OCI-LY1 (cell line): ENCODE results near the gene PDE3A.

Experiments used
- CTCF ChIP-seq: fragments of 200-600 bp; sonication (generic), shearing (Covaris generic); IDR thresholded peaks from 2 replicates; pipeline ENCODE4 v1.5.1; 2017; ENCODE audit warnings: mild to moderate bottlenecking, antibody characterized with exemption, low read length, moderate library complexity, mixed read lengths
- EZH2 ChIP-seq: fragments of 200-600 bp; sonication (generic), shearing (Covaris generic); IDR thresholded peaks from 2 replicates; pipeline ENCODE4 v1.8.0; 2017; ENCODE audit warnings: borderline replicate concordance, mixed run types, mild to moderate bottlenecking, antibody characterized with exemption, low read length, moderate library complexity, mixed read lengths

GRCh38 chr12:20459920-20460319 lies 91.6 kb downstream of the PDE3A start:
- TF ChIP-seq CTCF: no peak
- TF ChIP-seq EZH2: no peak
